Brain microvascular endothelial cell (primary cell): ENCODE data around the gene C1orf226.
"Not testable (repeated sequence)": the region's sequence is repeated elsewhere in the genome, so short reads cannot be mapped to it uniquely, and the experiment has no call there.

Experiments
- DNase-seq: peaks from one replicate; pipeline ENCODE4 v3.0.0-alpha.2; 2020
- H3K27ac ChIP-seq: fragments of 250-450 bp; sonication (Bioruptor Pico); 2 replicates; pipeline ENCODE4 v1.5.1; 2020; ENCODE audit warnings: mild to moderate bottlenecking, moderate library complexity
- H3K27me3 ChIP-seq: fragments of 250-450 bp; sonication (Bioruptor Pico); replicated peaks from 2 replicates; pipeline ENCODE4 v1.5.1; 2020; ENCODE audit warnings: mild to moderate bottlenecking
- H3K36me3 ChIP-seq: fragments of 250-450 bp; sonication (Bioruptor Pico); replicated peaks from 2 replicates; pipeline ENCODE4 v1.5.1; 2020; ENCODE audit warnings: mild to moderate bottlenecking
- H3K4me3 ChIP-seq: 2 replicates; pipeline ENCODE4 v1.5.1; 2011; ENCODE audit warnings: low read depth, mild to moderate bottlenecking, control low read depth, low read length, moderate library complexity
- CTCF ChIP-seq: IDR thresholded peaks from 2 replicates; pipeline ENCODE4 v1.5.1; 2011; ENCODE audit warnings: low read depth, mild to moderate bottlenecking, moderate library complexity, low read length, control low read depth, inconsistent platforms; ENCODE audit errors: missing control alignments
- in situ Hi-C: cut with HindIII; loops from 2 replicates; pipeline ENCODE4 v1.10.0; 2017; ENCODE audit warnings: low sequenced_read_pairs, low pct_ligation_motif_present

The C1orf226 gene

GRCh38 chr1:162406811-162407210 lies 25.3 kb downstream of the C1orf226 start:
- no peak for TF ChIP-seq CTCF
- Histone ChIP-seq H3K27ac (no peak overlapping the region), H3K4me3 (no peak overlapping the region), H3K27me3 (no peaks in the 10 kb centered on the region), H3K36me3 (no peaks in the 10 kb centered on the region)
- in situ Hi-C loops, result no loop called here
- no peak for DNase-seq

DNA sequence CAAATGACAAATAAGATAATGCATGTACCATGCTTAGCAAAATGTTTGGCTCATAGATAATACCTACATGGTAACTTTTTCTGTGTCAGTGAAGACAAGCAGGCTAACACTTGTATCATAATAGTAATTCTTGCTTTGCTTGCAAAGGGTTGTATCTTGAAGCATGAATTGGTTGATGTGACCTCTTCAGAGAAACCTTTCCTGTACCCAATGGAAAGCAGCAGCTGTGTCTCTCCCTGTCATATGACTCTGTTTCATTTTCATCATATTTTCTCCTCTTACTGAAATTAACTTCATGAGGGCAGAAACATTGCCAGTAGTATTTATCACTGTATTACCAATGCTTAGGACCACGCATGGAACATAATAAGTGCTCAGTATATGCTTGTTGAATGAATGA lies 26.0 kb downstream of the C1orf226 start:
- Histone ChIP-seq H3K27ac (no peak overlapping the region), H3K36me3 (no peaks in the 10 kb centered on the region), H3K4me3 (no peak overlapping the region), H3K27me3 (no peaks in the 10 kb centered on the region)
- no peak for DNase-seq
- no peak for TF ChIP-seq CTCF
- in situ Hi-C loops, result no loop called here

DNA sequence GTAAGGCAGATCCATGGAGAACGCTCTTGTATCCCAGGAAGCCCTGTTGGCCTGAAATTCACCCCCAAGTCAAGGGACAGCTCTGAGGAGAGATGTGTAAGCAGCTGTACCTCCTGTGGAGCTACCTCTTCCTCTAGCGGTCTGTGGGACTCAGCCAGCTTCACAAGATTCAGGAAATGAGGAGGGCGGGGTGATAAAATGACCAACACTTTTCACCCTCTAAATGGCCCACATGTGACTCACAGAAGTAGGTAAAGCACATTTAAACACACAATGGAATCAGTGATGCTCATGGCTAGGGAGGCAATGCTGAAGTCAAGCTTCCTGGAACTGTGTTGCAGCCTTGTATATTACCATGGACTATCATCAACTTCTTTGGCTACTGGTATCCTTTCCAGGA lies 30.5 kb downstream of the C1orf226 start, which contains the start of gene SH2D1B:
TSS of gene SH2D1B (minus strand) at position 135 of the 400 bp plus-strand sequence. CDS start at position 15, 120 bp downstream.
- Histone ChIP-seq H3K27ac (no peak within 1 kb of the TSS), H3K27me3 (no peaks in the 10 kb centered on the region), H3K36me3 (no peaks in the 10 kb centered on the region), H3K4me3 (no peak within 1 kb of the TSS)
- TF ChIP-seq CTCF, result no peak
- DNase-seq, result peak; percentile 53
- in situ Hi-C loops, result no loop called here

GRCh38 chr1:162416215-162416614 lies 34.7 kb downstream of the C1orf226 start:
- no peak overlapping the region for H3K27ac ChIP-seq
- in situ Hi-C loops, result no loop called here
- H3K27me3 ChIP-seq, result no peaks in the 10 kb centered on the region
- H3K4me3 ChIP-seq, result no peak overlapping the region
- TF ChIP-seq CTCF, result no peak
- no peak for DNase-seq
- H3K36me3 ChIP-seq, result no peaks in the 10 kb centered on the region

GRCh38 chr1:162416909-162417308 lies 35.4 kb downstream of the C1orf226 start:
- H3K4me3 ChIP-seq, result no peak overlapping the region
- in situ Hi-C loops, result no loop called here
- no peak for TF ChIP-seq CTCF
- H3K27me3 ChIP-seq, result no peaks in the 10 kb centered on the region
- no peak for DNase-seq
- no peaks in the 10 kb centered on the region for H3K36me3 ChIP-seq
- no peak overlapping the region for H3K27ac ChIP-seq

- no peak for DNase-seq
- Histone ChIP-seq H3K27ac (no peak overlapping the region), H3K4me3 (no peak overlapping the region), H3K36me3 (no peaks in the 10 kb centered on the region), H3K27me3 (no peaks in the 10 kb centered on the region)
- in situ Hi-C loops, result no loop called here
- no peak for TF ChIP-seq CTCF
Observed at GRCh38 chr1:162417650-162418049, 36.1 kb downstream of the C1orf226 start.

DNA sequence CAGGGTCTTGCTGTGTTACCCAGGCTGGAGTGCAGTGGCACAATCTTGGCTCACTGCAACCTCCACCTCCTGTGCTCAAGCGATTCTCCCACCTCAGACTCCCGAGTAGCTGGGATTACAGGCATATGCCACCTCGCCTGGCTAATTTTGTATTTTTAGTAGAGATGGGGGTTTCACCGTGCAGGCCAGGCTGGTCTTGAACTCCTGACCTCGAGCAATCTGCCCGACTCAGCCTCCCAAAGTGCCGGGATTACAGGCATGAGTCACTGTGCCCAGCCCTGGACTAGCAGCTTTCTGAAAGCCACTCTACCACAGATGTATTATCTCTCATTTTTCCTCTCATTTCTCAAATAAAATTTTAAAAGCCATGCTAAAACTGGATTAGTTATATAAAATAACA lies 37.1 kb downstream of the C1orf226 start:
- H3K4me3 ChIP-seq, H3K27ac ChIP-seq, DNase-seq, H3K27me3 ChIP-seq, H3K36me3 ChIP-seq, in situ Hi-C loops: not testable (repeated sequence)

DNA sequence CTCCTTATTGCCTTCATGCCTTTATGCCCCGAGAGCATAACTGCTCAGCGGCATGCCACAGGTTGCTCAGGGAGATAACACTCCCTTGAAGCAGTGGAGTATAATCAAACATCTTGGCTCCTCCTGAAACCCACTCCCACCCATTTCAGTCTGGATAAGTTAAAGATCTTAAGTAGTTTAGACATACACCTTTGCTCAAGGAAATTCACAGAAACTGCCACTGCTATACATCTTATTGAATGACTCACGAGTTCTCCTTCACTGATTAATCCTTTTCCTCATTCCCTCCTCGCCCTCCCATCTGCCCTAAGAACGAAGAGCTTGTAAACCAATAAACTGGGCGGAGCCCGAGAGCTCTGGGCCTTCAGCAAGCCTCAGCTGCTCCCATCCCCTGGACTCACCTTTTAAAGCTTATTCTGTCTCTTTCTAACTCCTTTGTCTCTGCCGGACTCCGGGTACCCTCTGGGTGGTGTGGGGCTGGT lies 38.0 kb downstream of the C1orf226 start:
- H3K36me3 ChIP-seq, DNase-seq, H3K4me3 ChIP-seq, H3K27me3 ChIP-seq, H3K27ac ChIP-seq, in situ Hi-C loops: not testable (repeated sequence)
